HL-60 (cell line): ENCODE measurements around the gene MICALL2.

Experiments used
- CTCF ChIP-seq: IDR thresholded peaks from one replicate; pipeline ENCODE4 v1.5.1; 2011; ENCODE audit warnings: low read length, control low read depth, inconsistent platforms; ENCODE audit not compliant: insufficient read depth
- POLR2AphosphoS5 ChIP-seq: IDR thresholded peaks from 2 replicates; pipeline ENCODE4 v1.6.1; 2012; ENCODE audit warnings: low read depth
- REST ChIP-seq: IDR thresholded peaks from 2 replicates; pipeline ENCODE4 v1.6.1; 2012; ENCODE audit warnings: low read depth; ENCODE audit not compliant: insufficient replicate concordance

- TF ChIP-seq CTCF = no peak
- no peak for TF ChIP-seq REST
- no peak for TF ChIP-seq POLR2AphosphoS5
These were observed 15.5 kb upstream of the MICALL2 start for GRCh38 chr7:1474736-1475135.
